Subcutaneous abdominal adipose tissue (tissue), 5 donors: ENCODE results near the gene SEMA3A.

Experiments used
- H3K27ac ChIP-seq: one replicate; pipeline ENCODE4 v1.7.0; 2013; ENCODE audit warnings: low read depth, mild to moderate bottlenecking, inconsistent platforms, low read length, moderate library complexity
- H3K27me3 ChIP-seq, 5 donors: one replicate each; pipeline ENCODE4 v1.7.0; 2013; ENCODE audit warnings: low read length in 5 of 5, inconsistent platforms in 1 of 5; ENCODE audit not compliant: control insufficient read depth in 5 of 5, insufficient read depth in 4 of 5
- H3K36me3 ChIP-seq, 5 donors: one replicate each; pipeline ENCODE4 v1.7.0; 2013; ENCODE audit warnings: low read length in 5 of 5; ENCODE audit not compliant: control insufficient read depth in 5 of 5, insufficient read depth in 5 of 5
- H3K4me1 ChIP-seq, 5 donors: one replicate each; pipeline ENCODE4 v1.7.0; 2013; ENCODE audit warnings: low read length in 5 of 5, mild to moderate bottlenecking in 3 of 5, moderate library complexity in 1 of 5; ENCODE audit not compliant: control insufficient read depth in 5 of 5, insufficient read depth in 5 of 5
- H3K4me3 ChIP-seq, 5 donors: one replicate each; pipeline ENCODE4 v1.7.0; 2013; ENCODE audit warnings: low read length in 5 of 5, low read depth in 1 of 5
- H3K9ac ChIP-seq, 5 donors: one replicate each; pipeline ENCODE4 v1.7.0; 2013; ENCODE audit warnings: low read length in 5 of 5, mild to moderate bottlenecking in 4 of 5, moderate library complexity in 3 of 5
- H3K9me3 ChIP-seq, 5 donors: one replicate each; pipeline ENCODE4 v1.7.0; 2013; ENCODE audit warnings: low read length in 5 of 5; ENCODE audit not compliant: control insufficient read depth in 5 of 5
- donor health status: healthy.
- donor health status: healthy.
- donor health status: healthy.
- donor health status: healthy.
- donor health status: healthy.

SEMA3A gene

GRCh38 chr7:84187813-84188510, 6.6 kb downstream of the SEMA3A start:
- Histone ChIP-seq H3K9me3 (no peaks in the 10 kb centered on the region), H3K27ac (no peak overlapping the region), H3K4me1 (peaks cover 0 to 9% (median 0%) of the 10 kb centered on the region in 5 donors), H3K4me3 (no peak overlapping the region), H3K9ac (no peak overlapping the region), H3K27me3 (no peaks in the 10 kb centered on the region), H3K36me3 (no peaks in the 10 kb centered on the region)

DNA sequence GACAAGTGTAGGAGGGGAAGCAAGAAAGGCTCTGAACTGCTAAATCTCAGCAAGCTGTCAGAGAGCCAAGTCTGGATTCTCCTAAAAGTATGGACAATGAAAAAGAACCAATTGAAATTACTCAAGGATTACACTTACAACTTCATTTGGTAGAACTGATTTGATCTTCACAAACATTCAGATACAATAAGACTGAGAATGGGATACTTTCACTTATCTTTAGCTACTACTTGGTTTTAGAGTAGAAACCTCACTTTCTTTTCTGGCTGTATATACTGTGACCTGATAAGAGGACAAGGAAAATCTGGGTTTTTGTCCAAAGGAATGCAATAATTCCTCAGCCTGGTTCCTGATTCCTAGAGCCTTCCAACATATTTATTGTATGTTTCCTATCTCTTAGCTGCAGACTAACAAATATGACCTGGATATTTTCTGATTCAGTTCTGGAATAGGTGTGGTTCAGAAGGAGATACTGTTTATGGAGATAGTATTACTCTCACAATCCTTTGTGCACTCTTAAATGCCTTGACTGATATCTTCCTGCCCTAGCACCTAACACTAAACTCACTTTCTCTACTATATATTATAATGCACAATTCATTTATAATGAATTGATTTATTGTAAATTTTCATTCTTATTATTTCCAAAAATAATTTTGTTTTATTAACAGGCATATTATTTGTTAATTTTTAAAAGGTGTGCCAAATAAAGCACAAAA, 7.3 kb downstream of the SEMA3A start:
- no peak overlapping the region for H3K27ac ChIP-seq
- no peaks in the 10 kb centered on the region for H3K27me3 ChIP-seq
- no peaks in the 10 kb centered on the region for H3K9me3 ChIP-seq
- no peak overlapping the region for H3K9ac ChIP-seq
- H3K36me3 ChIP-seq, result no peaks in the 10 kb centered on the region
- H3K4me3 ChIP-seq, result no peak overlapping the region
- H3K4me1 ChIP-seq, result peaks cover 0 to 9% (median 0%) of the 10 kb centered on the region in 5 donors

GRCh38 chr7:84183741-84184140, 10.8 kb downstream of the SEMA3A start:
- Histone ChIP-seq H3K4me3 (no peak overlapping the region), H3K27me3 (no peaks in the 10 kb centered on the region), H3K9ac (no peak overlapping the region), H3K4me1 (no peaks in the 10 kb centered on the region), H3K9me3 (no peaks in the 10 kb centered on the region), H3K27ac (no peak overlapping the region), H3K36me3 (no peaks in the 10 kb centered on the region)

DNA sequence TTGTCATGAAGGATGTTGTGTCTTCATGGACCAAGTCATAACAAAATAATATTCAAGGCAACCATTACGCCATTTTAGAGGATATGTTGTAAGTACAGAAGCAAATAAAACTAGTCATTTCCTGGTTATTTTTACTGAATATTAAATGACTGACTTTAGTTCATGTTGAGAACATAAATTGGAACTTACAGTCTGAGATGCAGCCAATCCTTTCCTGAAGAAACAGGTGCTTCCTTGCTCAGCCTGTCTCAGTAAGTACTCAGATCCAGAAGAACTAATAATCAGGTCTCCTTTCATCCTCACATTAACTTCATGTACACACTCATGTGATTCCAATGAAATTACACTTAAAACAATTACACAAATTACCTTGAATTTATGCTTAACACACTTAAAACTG, 12.3 kb downstream of the SEMA3A start:
- H3K9ac ChIP-seq, result no peak overlapping the region
- no peak overlapping the region for H3K27ac ChIP-seq
- H3K9me3 ChIP-seq, result no peaks in the 10 kb centered on the region
- no peaks in the 10 kb centered on the region for H3K27me3 ChIP-seq
- H3K4me3 ChIP-seq, result no peak overlapping the region
- H3K4me1 ChIP-seq, result no peaks in the 10 kb centered on the region
- no peaks in the 10 kb centered on the region for H3K36me3 ChIP-seq

GRCh38 chr7:84181628-84182027, 13.0 kb downstream of the SEMA3A start:
- Histone ChIP-seq H3K9me3 (no peaks in the 10 kb centered on the region), H3K27ac (no peak overlapping the region), H3K27me3 (no peaks in the 10 kb centered on the region), H3K4me3 (no peak overlapping the region), H3K9ac (no peak overlapping the region), H3K36me3 (no peaks in the 10 kb centered on the region), H3K4me1 (no peaks in the 10 kb centered on the region)

DNA sequence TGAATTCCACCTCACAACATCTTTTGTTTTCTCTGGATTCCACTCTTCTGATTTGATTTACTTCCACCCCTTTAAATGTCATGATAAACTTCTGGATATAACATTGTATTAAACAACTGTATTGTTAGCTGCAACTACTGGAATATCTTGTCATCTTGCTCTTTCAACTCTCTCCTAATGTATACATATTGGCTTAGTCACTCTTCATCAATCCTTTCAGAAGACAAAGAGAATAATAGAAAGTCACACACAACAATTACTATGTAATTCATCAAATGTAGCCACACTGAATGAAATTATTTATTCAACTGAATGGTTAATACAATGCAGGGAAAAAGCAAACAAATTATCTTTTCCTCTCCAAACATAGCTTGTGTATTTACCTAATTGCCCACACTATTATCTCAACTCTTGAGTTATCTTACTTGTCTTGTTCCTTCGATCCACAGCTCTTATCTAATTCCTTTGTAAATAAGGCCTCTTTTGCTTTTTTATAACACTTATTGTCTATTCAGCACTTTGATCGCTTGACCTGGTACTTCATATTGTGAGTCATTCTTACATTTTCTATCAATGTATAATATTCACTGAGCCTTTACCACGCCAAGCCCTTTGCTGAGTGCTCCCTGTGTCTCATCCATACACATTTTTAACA, 16.7 kb downstream of the SEMA3A start:
- H3K4me1 ChIP-seq, result no peaks in the 10 kb centered on the region
- no peak overlapping the region for H3K27ac ChIP-seq
- H3K27me3 ChIP-seq, result no peaks in the 10 kb centered on the region
- H3K4me3 ChIP-seq, result no peak overlapping the region
- H3K9ac ChIP-seq, result no peak overlapping the region
- no peaks in the 10 kb centered on the region for H3K36me3 ChIP-seq
- H3K9me3 ChIP-seq, result no peaks in the 10 kb centered on the region

GRCh38 chr7:84176716-84177115, 17.9 kb downstream of the SEMA3A start:
- Histone ChIP-seq H3K36me3 (no peaks in the 10 kb centered on the region), H3K27ac (no peak overlapping the region), H3K9me3 (no peaks in the 10 kb centered on the region), H3K4me3 (no peak overlapping the region), H3K9ac (no peak overlapping the region), H3K27me3 (no peaks in the 10 kb centered on the region), H3K4me1 (no peaks in the 10 kb centered on the region)

- Histone ChIP-seq H3K9ac (no peak overlapping the region), H3K4me1 (no peaks in the 10 kb centered on the region), H3K4me3 (no peak overlapping the region), H3K27ac (no peak overlapping the region), H3K9me3 (no peaks in the 10 kb centered on the region), H3K36me3 (no peaks in the 10 kb centered on the region), H3K27me3 (no peaks in the 10 kb centered on the region)
Observed at GRCh38 chr7:84175461-84175860, 19.1 kb downstream of the SEMA3A start.

- Histone ChIP-seq H3K27ac (no peak overlapping the region), H3K4me1 (no peaks in the 10 kb centered on the region), H3K4me3 (no peak overlapping the region)
Observed at GRCh38 chr7:84170646-84171045, 23.9 kb downstream of the SEMA3A start.

GRCh38 chr7:84162584-84162983, 32.0 kb downstream of the SEMA3A start:
- Histone ChIP-seq H3K27ac (peak overlapping the region; percentile 58), H3K4me3 (no peak overlapping the region), H3K36me3 (no peaks in the 10 kb centered on the region), H3K27me3 (no peaks in the 10 kb centered on the region), H3K9ac (peak overlapping the region in 1 of 5 donors; percentile 40), H3K4me1 (peaks cover 2 to 14% (median 9%) of the 10 kb centered on the region in 5 donors), H3K9me3 (no peaks in the 10 kb centered on the region)

More at GRCh38 chr7:84170646-84171045, 23.9 kb downstream of the SEMA3A start:
- no peaks in the 10 kb centered on the region for H3K36me3 ChIP-seq
- no peak overlapping the region for H3K9ac ChIP-seq
- no peaks in the 10 kb centered on the region for H3K27me3 ChIP-seq
- no peaks in the 10 kb centered on the region for H3K9me3 ChIP-seq
